ENCODE data around the gene TRAPPC5. TPM values are rescaled to one million over a fixed set of nuclear protein-coding genes. Genes with fewer than 3 reads are reported as not detected.

TRAPPC5 gene
- total RNA-seq, 6 experiments from 2014 or later = 41.7 to 66.5 (median 52.0) TPM

- intact Hi-C loops (cut with DNase I) = no loop called here
- DNase-seq (peak; percentile 79 to 91 (median 90)), ATAC-seq (peak; percentile 86 to 92 (median 90))
- no peaks in the 10 kb centered on the region for H3K27me3 ChIP-seq
- WGBS (ENCODE audit: insufficient coverage, low coverage, low lambda C conversion rate, missing lambda C conversion rate) = under 1% methylated on average over 27 of the region's 28 CpGs
- H3K9me3 ChIP-seq = no peaks in the 10 kb centered on the region
- peak overlapping the region in 1 of 3 donors; percentile 19 for H3K27ac ChIP-seq
- H3K36me3 ChIP-seq = no peaks in the 10 kb centered on the region
- no peak overlapping the region for H3K4me3 ChIP-seq
- TF ChIP-seq POLR2A (IDR thresholded peaks at IDR 0.05) = no peak
- TF ChIP-seq CTCF (IDR thresholded peaks at IDR 0.05) = peak; percentile 97 to 99 (median 98)
- H3K4me1 ChIP-seq = peaks cover 0 to 9% (median 3%) of the 10 kb centered on the region in 4 donors
Measured at GRCh38 chr19:7652061-7652641, 28.5 kb upstream of the TRAPPC5 start.

- Histone ChIP-seq H3K27ac (no peak overlapping the region), H3K36me3 (no peaks in the 10 kb centered on the region), H3K27me3 (no peaks in the 10 kb centered on the region), H3K4me1 (peaks cover 0 to 9% (median 3%) of the 10 kb centered on the region in 4 donors), H3K4me3 (no peak overlapping the region), H3K9me3 (no peaks in the 10 kb centered on the region)
- TF ChIP-seq POLR2A (IDR thresholded peaks at IDR 0.05) = no peak
- TF ChIP-seq CTCF (IDR thresholded peaks at IDR 0.05) = no peak
- no peak for DNase-seq
- ATAC-seq = no peak
- intact Hi-C loops (cut with DNase I) = no loop called here
- 85% methylated on average over 8 of the region's 8 CpGs for WGBS (ENCODE audit: insufficient coverage, low coverage, low lambda C conversion rate, missing lambda C conversion rate)
Measured at GRCh38 chr19:7654401-7654800, 26.2 kb upstream of the TRAPPC5 start.

- no peak for ATAC-seq
- H3K27ac ChIP-seq = no peak overlapping the region
Measured at GRCh38 chr19:7655581-7655980, 25.1 kb upstream of the TRAPPC5 start.

GRCh38 chr19:7657131-7657751 lies 23.4 kb upstream of the TRAPPC5 start:
- H3K27ac ChIP-seq = no peak overlapping the region
- no peak for DNase-seq
- H3K27me3 ChIP-seq = no peaks in the 10 kb centered on the region
- peaks cover 0 to 5% (median 2%) of the 10 kb centered on the region in 4 donors for H3K4me1 ChIP-seq
- intact Hi-C loops (cut with DNase I) = no loop called here
- 21% methylated on average over 5 of the region's 14 CpGs for WGBS (ENCODE audit: insufficient coverage, low coverage, low lambda C conversion rate, missing lambda C conversion rate)
- H3K9me3 ChIP-seq = no peaks in the 10 kb centered on the region
- ATAC-seq = peak; percentile 58 to 78 (median 68)
- H3K36me3 ChIP-seq = no peaks in the 10 kb centered on the region
- no peak overlapping the region for H3K4me3 ChIP-seq
- TF ChIP-seq POLR2A (IDR thresholded peaks at IDR 0.05) = no peak
- no peak for TF ChIP-seq CTCF (IDR thresholded peaks at IDR 0.05)

More at GRCh38 chr19:7655581-7655980, 25.1 kb upstream of the TRAPPC5 start:
- Histone ChIP-seq H3K9me3 (no peaks in the 10 kb centered on the region), H3K4me3 (no peak overlapping the region), H3K27me3 (no peaks in the 10 kb centered on the region), H3K36me3 (no peaks in the 10 kb centered on the region), H3K4me1 (peaks cover 0 to 9% (median 3%) of the 10 kb centered on the region in 4 donors)
- no peak for DNase-seq
- TF ChIP-seq CTCF (IDR thresholded peaks at IDR 0.05) (no peak), POLR2A (IDR thresholded peaks at IDR 0.05) (no peak)
- WGBS (ENCODE audit: insufficient coverage, low coverage, low lambda C conversion rate, missing lambda C conversion rate) = 77% methylated on average over 6 of the region's 8 CpGs
- intact Hi-C loops (cut with DNase I) = no loop called here

Data from right lobe of liver (tissue), 6 donors.